Measurements from ENCODE around the gene NINL. TPM values are rescaled to one million over a fixed set of nuclear protein-coding genes. Genes with fewer than 3 reads are reported as not detected.
A peak's percentile ranks its signal among the peaks of the same experiment; 100 is the strongest.

NINL gene
- polyA plus RNA-seq, 1 donor, result 69.2 TPM

DNA sequence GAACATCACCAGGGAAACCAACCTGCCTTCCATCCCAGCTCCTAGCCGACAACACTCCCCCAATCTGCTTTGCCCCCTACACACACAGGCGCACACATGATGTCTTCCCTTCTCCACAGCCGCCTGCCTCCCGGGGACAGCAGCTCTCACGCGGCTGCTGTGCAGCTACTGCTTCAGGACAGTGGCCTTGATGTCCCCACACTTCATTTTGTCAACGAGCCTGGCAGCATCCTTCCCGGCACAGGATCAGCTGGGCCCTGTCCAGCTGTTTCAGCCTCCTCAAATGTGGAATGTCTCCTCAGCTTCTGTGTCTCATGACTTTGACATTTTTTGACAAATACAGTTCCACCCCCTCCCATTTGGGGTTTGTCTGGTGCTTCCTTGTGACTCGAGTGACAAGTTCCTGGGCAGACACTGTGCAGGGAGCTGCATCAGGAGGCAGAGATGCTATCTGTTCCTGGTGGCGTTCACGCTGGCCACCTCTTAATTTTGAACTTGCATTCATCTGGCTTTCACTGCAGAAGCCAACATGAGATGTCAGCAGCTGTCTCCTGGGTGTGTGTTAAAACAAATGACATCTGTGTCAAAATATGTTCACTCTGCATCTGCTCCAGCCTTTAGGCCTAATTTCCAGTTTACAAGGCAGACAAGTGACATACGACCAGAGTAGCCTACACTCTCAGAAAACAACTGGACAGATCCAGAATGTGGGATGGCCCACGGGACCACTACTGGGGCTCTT is 120.7 kb downstream of the NINL start:
- DNase-seq, result no peak

DNA sequence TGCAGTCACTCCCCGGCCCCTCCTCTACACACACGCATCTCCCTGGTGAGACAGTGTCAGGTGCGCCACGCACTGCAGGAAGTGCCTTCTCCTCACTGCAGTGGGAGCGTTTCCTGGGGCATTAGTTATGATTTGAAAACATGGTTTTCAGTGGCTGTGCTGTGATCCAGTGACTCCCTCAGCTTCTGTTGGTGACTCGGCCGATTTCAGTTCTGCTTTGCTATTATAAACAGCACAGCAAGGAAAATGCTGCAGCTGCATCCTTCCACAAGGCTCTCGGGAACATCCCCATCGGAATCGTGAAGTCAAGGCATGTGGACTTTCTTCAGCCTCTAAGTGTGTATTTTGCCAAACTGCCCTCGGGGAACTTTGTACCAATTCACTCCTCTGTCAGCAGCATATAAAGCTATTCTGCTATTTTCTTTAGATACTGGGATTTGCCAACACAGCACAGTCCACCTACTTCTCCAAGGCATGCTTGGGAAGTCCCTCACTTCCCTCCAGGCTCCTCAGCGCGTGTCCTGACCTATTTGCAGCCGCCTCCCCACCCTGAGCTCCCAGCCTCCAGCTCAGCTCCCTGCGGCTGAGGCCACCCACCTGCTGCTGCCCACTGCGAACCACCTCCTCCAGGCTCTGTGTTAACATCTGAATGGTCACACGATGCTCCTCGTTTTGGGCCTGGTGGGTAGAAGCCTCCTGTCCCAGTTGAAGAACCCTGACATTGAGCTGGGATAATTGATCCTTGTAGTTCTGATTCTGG is 123.4 kb downstream of the NINL start:
- no peak for DNase-seq

DNA sequence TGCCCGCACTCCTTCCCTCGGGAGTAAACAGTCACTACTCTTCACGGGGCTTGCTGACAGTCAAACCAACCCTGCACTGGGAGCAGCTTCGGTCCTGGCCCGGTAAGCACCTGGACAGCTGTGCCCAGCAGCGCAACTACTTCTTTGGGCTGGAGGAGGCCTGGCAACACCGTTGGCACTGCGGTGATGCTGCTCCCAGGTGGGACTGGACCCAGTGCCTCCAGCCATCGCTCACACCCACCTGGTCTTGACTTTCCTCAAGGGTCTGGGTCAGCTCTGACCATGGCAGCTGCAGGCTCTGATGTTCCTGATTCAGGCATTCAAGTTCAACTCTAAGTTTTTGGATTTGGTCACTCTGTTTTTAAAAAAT is 124.1 kb downstream of the NINL start:
- DNase-seq, result no peak

DNA sequence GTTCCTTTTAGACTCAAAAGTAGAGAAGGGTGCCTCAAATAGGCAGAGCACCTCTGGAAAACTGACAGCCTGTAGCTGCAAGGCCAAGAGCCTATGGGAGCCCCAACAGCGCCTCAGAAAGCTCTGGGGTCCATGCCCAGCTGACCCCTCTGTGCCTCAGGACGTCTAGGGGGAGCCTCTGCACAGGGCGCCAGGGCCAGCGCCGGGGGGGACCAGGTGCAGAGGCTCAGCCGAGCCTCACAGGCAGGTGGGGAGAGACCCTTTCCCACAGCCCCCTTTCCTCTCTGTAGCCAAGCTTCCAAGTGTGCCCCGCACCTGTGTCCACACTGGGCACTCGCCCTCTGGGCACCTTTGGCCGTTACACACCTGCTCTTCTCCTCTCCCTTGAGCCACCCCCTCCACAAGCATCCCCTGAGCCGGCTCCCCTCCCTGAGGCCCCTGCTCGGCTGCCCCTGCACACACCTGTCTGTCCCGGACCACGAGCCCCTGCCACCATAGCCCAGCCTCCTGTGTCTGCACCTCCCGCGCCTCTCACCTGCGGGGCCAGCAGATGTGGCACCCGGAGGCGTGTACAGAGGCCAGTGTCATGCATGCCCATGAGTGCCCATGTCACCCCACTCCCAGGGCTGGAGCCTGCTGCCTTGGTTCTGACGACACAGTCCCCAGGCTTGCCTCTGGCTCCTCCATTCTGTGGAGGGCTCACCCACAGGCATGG is 124.6 kb downstream of the NINL start:
- no peak for DNase-seq

DNA sequence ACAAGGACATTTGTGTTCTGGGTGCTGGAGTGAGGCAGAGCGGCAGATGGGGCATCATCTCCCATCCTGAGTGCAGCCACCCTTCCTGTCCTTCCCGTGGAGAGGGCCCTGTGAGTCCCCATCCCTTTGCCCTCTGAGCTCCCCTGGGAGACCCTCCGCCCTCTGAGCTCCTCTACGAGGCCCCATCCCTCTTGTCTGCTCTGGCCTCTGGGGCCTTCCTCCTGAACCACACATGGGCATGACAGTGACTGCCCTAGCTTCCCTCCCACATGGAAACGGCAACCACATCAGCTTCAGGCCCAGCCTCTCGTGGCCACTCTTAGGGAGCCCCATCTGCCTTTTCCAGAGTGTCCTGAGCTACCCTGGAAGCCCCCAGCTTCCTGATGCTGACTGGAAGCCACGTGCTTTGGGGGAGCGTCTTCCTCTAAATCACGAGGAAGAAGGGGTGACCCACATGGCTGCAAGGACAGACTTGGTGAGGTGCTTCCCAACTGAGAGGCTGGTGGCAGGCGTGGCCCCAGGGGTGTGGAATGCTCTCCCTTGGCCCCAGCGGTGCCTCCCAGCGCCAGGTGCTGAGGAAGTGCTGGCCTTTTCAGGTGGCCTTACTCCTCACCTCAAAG is 125.3 kb downstream of the NINL start:
- DNase-seq, result no peak

DNA sequence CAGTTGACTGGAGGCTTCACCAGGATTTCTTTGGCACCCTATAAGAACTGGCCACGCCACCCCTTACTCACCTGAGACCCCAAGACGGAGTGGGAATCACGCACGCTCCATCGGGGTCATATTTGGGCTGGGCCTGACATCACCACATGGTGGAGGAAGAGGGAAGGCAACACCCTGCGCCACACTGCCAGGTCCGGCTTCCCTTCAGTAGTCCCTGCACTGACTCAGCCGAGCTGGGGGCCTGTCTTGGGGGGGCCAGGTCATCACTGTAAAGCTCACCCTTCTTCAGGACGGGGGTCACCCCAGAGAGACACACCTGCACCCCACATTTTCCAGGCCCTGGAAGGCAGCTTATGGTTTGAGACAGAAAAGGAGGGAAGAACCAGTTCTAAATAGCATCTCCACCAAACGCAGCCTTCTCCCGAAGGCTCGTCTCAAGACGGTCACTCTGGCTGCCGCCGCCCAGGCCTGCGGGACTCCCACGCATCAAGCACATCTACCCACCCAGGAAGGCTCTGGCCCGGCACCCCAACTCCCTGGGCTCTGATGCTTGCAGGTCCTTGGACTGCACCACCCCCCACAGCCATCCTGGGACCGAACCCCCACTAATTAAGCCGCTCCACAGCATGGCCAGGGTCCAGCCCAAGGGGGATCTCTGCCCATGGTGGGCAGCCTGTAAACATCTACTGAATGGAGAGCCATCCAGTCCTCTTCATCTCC is 126.1 kb downstream of the NINL start:
- DNase-seq, result no peak

DNA sequence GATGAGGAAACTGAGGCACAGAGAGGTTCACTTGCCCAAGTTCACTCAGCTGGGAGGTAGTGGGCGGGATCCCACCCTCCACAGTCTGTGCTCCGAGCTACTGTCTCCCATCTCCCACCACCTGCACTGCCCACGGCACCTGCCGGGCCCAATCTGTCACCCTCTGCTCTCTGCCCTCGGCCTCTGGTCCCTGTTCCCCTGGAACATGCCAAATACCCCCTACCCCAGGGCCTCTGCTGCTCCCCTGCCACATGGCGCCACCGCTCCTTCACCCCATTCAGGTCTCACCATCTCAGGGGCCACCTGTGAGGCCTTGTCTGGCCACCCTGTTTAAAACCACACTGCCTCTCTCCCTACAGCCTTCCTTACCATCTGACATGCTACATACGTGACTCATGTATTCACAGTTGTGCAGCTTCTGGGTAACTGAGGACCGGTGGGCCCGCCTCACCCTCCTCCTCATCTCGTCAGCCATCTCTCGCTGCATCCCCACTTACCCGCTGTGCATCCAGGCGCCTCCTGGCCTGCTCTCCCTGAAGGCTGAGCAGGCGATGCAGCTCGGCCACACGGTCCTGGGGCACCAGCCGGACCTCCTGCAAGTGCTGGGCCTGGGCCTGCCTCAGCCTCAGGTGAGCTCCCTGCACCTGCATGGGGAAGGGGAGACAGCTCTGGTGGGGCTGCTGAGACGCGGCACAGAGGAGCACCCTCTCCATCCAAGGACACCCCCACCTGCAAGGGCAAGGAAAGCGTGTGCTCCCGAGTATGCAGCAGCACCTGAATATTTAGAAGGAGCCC is 127.2 kb downstream of the NINL start:
- DNase-seq, result no peak

DNA sequence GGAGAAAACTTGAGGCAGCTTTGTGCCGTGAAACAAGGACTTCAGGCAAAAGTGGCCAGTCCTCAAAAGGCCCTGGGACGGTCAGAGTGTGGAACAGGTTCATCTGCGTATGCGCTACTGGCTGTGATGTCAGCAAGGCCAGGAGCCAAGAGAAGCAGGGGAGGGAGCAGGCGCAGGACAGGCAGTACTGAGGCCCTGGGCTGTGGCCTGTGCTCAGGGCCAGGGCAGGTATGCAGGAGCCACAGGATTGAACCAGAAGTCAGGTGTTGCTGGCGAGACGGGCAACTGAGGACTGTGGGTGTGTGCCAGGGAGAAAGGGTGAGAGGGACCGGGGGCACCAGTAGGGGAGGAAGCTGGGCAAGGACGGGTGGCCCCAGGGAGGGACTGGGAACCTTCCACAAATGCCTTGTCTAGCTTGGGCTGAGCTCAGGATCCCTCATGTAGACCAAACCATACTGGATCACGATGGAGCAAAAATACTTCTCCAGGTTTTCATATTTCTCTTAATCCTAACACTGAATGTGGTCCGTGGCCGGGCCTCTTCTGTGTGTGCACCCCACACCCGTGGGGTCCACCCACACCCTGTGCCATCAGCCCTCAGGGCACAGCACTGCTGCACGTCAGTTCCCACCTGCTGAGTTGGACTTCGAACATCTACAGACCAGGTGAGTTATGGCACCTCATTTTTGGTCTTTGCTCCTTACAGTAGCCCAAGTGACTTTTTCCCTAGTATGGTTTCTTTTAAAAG is 131.0 kb downstream of the NINL start:
- no peak for DNase-seq

DNA sequence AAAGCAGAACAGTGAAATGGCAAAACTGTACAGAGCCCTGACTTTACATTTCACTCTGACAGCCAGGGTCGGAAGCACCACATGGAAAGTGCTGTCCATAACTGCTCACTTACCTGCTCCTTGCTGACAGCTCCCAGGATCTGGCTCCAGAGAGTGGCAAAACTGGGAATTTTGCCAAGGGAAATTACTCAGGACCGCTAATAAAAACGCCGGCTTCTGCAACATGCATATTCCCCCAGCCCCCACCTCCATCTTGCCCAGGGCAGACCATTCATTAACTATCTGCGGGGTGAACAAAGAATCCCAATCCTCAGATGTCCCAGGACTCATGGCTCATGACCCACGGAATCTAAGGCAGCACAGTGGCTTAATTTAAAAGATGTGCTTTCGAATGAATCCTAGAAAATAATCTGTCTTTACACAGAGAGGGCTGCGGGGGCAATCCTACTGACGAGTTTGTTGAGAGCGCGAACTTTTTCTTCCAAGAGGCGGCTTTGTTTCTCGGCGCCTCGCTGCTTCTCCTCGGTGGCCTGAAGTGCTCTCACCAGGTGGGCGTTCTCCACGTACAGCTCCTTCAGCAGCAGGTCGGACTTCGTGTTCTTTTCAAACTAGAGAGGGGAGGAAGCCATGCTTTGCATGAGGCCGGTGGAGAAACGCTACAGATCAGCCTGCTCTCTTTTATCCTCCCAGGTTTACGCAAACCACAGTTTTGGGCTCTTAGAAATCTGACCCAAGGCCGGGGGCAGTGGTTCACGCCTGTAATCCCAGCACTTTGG is 132.1 kb downstream of the NINL start:
- DNase-seq, result peak; percentile 12

DNA sequence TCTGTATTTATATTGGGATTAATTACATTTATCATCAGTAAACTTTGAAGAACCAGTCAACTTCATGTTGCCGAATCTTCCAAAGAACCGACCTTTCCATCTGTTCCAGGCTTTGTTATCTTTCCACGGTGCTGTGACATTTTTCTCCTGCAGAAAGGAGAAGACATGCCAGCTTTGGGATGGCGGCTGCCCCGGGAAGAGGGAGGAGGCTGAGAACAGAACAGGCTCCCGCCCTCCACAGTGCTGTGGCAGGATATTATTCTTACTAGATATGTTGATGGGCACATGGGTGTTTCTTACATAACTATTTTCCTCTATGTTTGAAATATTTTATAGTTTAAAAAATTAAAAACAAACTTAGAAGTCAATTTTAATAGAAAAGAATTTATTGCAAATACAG is 133.0 kb downstream of the NINL start:
- DNase-seq, result no peak

DNA sequence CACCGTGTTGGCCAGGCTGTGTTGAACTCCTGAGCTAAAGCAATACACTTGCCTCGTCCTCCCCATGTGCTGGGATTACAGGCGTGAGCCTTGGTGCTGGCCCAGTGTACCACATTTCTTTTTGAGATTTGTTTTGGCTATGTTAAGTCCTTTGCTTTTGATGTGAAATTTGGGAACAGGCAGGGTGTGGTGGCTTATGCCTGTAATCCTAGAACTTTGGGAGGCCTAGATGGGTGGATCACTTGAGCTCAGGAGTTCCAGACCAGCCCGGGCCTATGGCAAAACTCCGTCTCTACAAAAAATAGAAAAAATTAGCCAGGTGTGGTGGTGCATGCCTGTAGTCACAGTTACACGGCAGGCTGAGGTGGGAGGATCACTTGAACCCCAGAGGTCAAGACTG is 137.7 kb downstream of the NINL start:
- no peak for DNase-seq

DNA sequence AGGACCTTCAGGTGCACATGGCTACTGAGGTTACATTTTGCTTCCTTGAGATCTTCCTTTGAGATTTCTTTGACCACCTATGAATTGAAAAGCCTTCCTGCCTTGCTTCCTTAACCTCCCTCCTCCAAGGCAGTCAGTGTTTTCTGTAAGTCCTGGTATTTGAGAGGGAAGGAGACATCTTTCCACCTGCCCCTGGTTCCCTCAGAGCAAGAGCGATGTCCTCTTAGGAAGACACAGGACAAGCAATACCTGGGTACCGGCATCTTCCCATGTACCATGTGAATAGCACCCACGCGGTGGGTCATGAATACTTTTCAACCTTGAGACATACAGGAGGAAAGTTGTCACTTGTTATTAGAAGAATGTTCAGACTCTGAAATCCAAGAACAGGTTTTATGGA is 140.8 kb downstream of the NINL start:
- no peak for DNase-seq

DNA sequence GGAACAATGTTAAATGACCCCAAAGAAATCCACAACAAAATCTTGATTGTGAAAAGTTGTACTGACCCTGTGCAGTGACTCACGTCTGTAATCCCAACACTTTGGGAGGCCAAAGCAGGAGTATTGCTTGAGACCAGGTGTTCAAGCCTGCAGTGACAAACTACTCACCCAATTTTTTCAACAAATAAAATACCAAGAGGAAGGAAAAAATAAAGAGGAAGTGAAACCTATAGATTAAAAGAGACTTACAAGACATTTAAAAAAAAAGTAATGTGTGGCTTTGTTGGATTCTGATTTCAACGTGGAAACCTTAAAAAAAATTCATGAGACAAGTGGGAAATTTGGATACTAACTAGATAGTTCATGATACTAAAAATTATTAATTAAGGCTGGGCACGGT is 146.0 kb downstream of the NINL start:
- DNase-seq, result no peak

DNA sequence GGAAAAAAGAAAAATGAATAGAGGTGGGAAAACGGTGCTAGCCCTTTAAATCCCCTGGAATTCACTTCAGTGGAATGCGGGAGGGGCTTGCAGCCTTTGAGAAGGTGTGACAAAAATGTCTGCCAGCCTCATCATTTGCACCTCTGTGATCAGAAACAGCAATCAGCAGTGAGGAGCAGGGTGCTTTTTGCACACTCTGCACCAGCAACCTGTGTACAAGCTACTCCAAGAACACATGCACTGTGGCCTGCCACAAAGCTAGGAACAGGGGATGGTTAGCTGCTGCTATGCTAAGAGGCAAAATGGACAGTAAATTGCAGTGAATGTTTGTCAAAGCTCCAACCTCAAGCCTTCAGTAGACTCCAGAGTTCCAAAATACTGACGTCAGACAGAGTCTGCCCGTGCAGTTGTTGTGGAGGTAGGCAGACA is 148.2 kb downstream of the NINL start:
- peak; percentile 4 for DNase-seq

DNA sequence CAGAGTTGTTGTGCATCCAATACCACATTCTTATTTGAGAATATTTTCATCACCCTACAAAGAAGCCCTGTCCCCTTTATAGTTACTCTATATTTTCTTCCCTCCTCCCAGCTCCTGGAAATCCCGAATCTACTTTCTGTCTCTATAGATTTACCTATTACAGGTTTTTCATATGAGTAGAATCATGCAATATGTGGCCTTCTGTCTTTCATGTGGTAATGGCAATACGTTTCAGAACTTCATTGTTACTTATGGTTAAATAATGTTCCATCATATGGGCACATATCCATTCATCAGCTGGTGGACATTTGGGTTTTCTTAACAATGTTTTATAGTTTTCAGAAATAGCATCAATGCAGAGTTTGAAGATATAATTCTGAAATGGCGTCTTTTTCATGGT is 160.8 kb downstream of the NINL start:
- no peak for DNase-seq

DNA sequence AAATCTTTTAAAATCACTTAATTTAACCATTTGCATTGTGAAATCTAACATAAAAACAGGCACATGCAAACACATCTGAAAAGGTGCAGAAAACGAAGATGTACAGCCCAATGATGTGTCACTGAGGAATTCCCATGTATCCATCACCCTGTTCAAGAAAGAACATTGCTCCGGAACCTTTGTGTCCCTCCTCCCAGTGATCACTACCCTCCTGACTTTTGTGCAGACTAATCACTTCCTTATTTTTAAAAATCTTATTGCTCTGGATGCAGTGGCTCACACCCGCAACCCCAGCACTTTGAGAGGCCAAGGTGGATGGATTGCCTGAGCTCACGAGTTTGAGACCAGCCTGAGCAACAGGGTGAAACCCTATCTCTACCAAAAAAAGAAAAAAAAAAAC is 163.3 kb downstream of the NINL start:
- DNase-seq, result no peak

DNA sequence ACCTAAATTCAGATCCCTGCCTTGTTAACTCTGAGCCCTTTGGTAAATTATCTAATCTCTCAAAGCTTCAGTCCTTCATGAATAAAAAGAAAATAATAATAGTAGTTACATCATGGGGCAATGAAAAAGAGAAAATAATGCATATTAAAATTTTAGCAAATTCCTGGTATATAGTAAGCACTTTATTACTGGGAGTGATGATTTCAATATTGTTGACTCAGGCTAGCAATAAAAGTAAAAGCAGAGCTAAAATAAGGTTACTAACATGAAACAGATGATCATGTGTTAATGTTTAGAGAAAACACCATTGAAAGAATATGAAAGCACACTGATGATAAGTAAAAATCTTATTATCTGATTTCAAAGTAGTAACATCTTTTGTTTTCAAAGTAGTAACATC is 164.2 kb downstream of the NINL start:
- no peak for DNase-seq

DNA sequence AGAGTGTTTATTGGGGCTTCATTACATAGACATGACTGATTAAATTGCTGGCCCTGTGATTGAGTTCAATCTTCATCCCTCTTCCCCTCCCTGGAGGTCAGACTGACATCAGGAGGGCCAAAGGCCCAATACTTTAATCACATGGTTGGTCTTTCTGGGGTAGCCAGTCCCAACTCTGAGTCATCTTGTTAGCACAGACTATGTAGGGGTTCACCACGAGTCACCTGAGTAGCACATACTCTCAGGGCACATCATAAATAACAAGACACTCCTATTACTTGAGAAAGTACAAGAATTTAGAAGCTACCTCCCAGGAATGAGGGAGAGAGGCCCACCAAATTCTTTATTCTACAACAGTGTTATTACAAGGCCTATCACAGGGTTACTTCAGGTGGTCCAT is 166.6 kb downstream of the NINL start:
- no peak for DNase-seq

DNA sequence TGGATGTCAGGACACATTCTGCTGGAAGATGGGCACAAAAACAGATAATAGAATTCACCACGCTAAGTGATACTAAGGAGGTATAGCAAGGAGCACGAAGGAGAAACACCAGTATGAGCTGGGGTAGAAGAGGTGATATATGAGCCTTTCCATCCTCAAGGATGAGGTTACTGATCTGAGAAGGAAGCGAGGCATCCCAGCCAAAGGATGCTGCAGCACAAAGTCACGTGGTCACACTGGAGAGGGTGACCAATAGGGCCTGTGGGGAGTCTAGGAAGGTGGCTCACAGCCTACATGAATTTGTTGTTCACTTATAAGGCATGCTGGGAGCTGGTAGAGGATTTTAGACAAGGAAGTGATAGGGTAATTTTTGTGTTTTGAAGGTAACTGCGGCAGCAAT is 176.4 kb downstream of the NINL start:
- DNase-seq, result no peak

DNA sequence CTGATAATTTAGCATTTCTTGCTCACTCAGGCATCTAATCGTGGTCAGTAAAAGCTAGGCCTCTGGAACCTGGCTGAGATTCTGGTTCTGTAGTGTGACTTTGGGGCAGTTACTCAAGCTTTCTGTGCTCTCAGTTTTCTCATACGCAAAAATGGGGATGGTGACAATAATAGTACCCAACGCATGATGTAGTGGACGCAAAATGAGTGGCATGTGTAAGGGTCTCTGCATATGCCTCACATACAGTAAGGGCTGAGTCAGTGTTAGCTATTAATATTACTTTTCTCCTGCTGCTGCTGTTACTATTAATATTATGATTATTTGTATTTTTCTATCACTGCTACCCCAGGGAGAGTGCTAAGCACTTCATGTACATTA is 177.2 kb downstream of the NINL start:
- no peak for DNase-seq

Data from left kidney (tissue), 2 donors.